Esophagus mucosa (tissue), 1 donor: Measurements from ENCODE around the gene LGALS4. TPM values are rescaled to one million over a fixed set of nuclear protein-coding genes. Genes with fewer than 3 reads are reported as not detected.
"Not testable (repeated sequence)": the region's sequence is repeated elsewhere in the genome, so short reads cannot be mapped to it uniquely, and the experiment has no call there.

Experiments
- ATAC-seq: fragments of 200-7000 bp; cut with Tn5 transposase; one replicate; pipeline ENCODE4 v1.9.1; 2020
- total RNA-seq: library from RNA; stranded (reverse); gene quantifications from one replicate; pipeline ENCODE4 v1.2.4, GENCODE V29; 2023
- donor health status: DM: yes; HTN: yes; CAD: no.

Gene LGALS4
- total RNA-seq, 1 donor from 2014 or later = 0.40 TPM

GRCh38 chr19:38795549-38795948 lies 17.2 kb downstream of the LGALS4 start:
- no peak for ATAC-seq

GRCh38 chr19:38793671-38794070 lies 19.1 kb downstream of the LGALS4 start:
- ATAC-seq = no peak

GRCh38 chr19:38793177-38793576 lies 19.6 kb downstream of the LGALS4 start:
- peak; percentile 1 for ATAC-seq

- ATAC-seq = peak; percentile 45
These were observed 20.3 kb downstream of the LGALS4 start for GRCh38 chr19:38792250-38793111.

- ATAC-seq = peak; percentile 68
These were observed 21.2 kb downstream of the LGALS4 start for GRCh38 chr19:38791451-38792064.

GRCh38 chr19:38790507-38791403 lies 22.0 kb downstream of the LGALS4 start:
- ATAC-seq = peak; percentile 61

- peak; percentile 44 for ATAC-seq
These were observed 24.1 kb downstream of the LGALS4 start, which contains the start of gene LGALS7B for GRCh38 chr19:38788478-38789243. Gene LGALS7B, plus strand, starts transcription at chr19:38789200. Its CDS starts 27 bp downstream, at chr19:38789227.

- ATAC-seq = peak; percentile 10
These were observed 26.0 kb downstream of the LGALS4 start for GRCh38 chr19:38786572-38787265.

- not testable (repeated sequence) for ATAC-seq
These were observed 26.7 kb downstream of the LGALS4 start for GRCh38 chr19:38786061-38786460.

GRCh38 chr19:38785187-38785699 lies 27.5 kb downstream of the LGALS4 start:
- no peak for ATAC-seq

GRCh38 chr19:38784224-38784623 lies 28.5 kb downstream of the LGALS4 start:
- ATAC-seq = no peak

GRCh38 chr19:38782212-38782611 lies 30.5 kb downstream of the LGALS4 start:
- ATAC-seq = not testable (repeated sequence)

GRCh38 chr19:38781058-38781457 lies 31.7 kb downstream of the LGALS4 start:
- no peak for ATAC-seq

- no peak for ATAC-seq
These were observed 32.3 kb downstream of the LGALS4 start for GRCh38 chr19:38780443-38780842.

- no peak for ATAC-seq
These were observed 34.0 kb downstream of the LGALS4 start for GRCh38 chr19:38778733-38779132.

GRCh38 chr19:38774181-38774950 lies 38.4 kb downstream of the LGALS4 start:
- ATAC-seq = no peak

GRCh38 chr19:38773469-38774177 lies 39.1 kb downstream of the LGALS4 start, which contains the start of gene LGALS7:
Gene LGALS7, minus strand, starts transcription at chr19:38773517. Its CDS starts 25 bp downstream, at chr19:38773492.
- peak; percentile 6 for ATAC-seq

- peak; percentile 58 for ATAC-seq
These were observed 41.2 kb downstream of the LGALS4 start for GRCh38 chr19:38771569-38771968.

- ATAC-seq = peak; percentile 68
These were observed 41.8 kb downstream of the LGALS4 start for GRCh38 chr19:38770949-38771275.
